PFSK-1 (cell line): Measurements from ENCODE around the gene SLC15A1.

Experiments used
- FOXP2 ChIP-seq: optimal IDR thresholded peaks from 2 replicates; pipeline ENCODE3; 2011; ENCODE audit warnings: borderline replicate concordance, control low read depth, inconsistent platforms; ENCODE audit not compliant: insufficient read depth; ENCODE audit errors: extremely low read length, extremely low read depth
- POLR2AphosphoS5 ChIP-seq: IDR thresholded peaks from 2 replicates; pipeline ENCODE4 v1.6.1; 2012; ENCODE audit warnings: low read depth, mild to moderate bottlenecking, control low read depth, low read length, moderate library complexity
- REST ChIP-seq, 2 experiments: IDR thresholded peaks; 2 replicates each; pipeline versions ENCODE4 v1.6.1 to v1.8.0; 2011 to 2012; ENCODE audit warnings: low read depth in 2 of 2, low read length in 2 of 2, control low read depth in 1 of 2, inconsistent platforms in 1 of 2, mild to moderate bottlenecking in 1 of 2, moderate library complexity in 1 of 2; ENCODE audit not compliant: insufficient read depth in 1 of 2
- SIN3A ChIP-seq: IDR thresholded peaks from 2 replicates; pipeline ENCODE4 v1.6.1; 2012; ENCODE audit warnings: mild to moderate bottlenecking, low read length, moderate library complexity, borderline replicate concordance; ENCODE audit not compliant: insufficient read depth
- TAF1 ChIP-seq: IDR thresholded peaks from 2 replicates; pipeline ENCODE4 v1.6.1; 2012; ENCODE audit warnings: low read length, control low read depth, borderline replicate concordance; ENCODE audit not compliant: insufficient read depth

Gene SLC15A1

GRCh38 chr13:98778749-98779148 lies 26.3 kb upstream of the SLC15A1 start:
- no peak for TF ChIP-seq REST (IDR thresholded peaks at IDR 0.05; ENCODE audit: insufficient read depth in 1 of 2, low read depth in 2 of 2, low read length in 2 of 2)
- TF ChIP-seq SIN3A = no peak
- no peak for TF ChIP-seq POLR2AphosphoS5
- no peak for TF ChIP-seq TAF1
- no peak for TF ChIP-seq FOXP2

- TF ChIP-seq TAF1 (no peak), REST (IDR thresholded peaks at IDR 0.05; ENCODE audit: insufficient read depth in 1 of 2, low read depth in 2 of 2, low read length in 2 of 2) (no peak), SIN3A (no peak)
These were observed 24.2 kb upstream of the SLC15A1 start for GRCh38 chr13:98776644-98777043.

- TF ChIP-seq POLR2AphosphoS5 (no peak), SIN3A (no peak), REST (IDR thresholded peaks at IDR 0.05; ENCODE audit: insufficient read depth in 1 of 2, low read depth in 2 of 2, low read length in 2 of 2) (no peak), FOXP2 (no peak), TAF1 (no peak)
These were observed 23.5 kb upstream of the SLC15A1 start for GRCh38 chr13:98775844-98776598.

GRCh38 chr13:98775386-98775785 lies 22.9 kb upstream of the SLC15A1 start:
- TF ChIP-seq FOXP2 (no peak), TAF1 (no peak), REST (IDR thresholded peaks at IDR 0.05; ENCODE audit: insufficient read depth in 1 of 2, low read depth in 2 of 2, low read length in 2 of 2) (no peak), POLR2AphosphoS5 (no peak), SIN3A (no peak)
